Mucosa of descending colon (tissue), 3 donors: Measurements from ENCODE around the gene OMA1. TPM values are rescaled to one million over a fixed set of nuclear protein-coding genes. Genes with fewer than 3 reads are reported as not detected.

Experiments used
- ATAC-seq: fragments of 200-7000 bp; cut with Tn5 transposase; one replicate; pipeline ENCODE4 v1.9.1; 2020; ENCODE audit warnings: mild to moderate bottlenecking, moderate library complexity
- DNase-seq, 3 donors: peaks; one replicate each; pipeline ENCODE4 v3.0.0-alpha.2; 2020
- H3K36me3 ChIP-seq: fragments of 200-600 bp; one replicate; pipeline ENCODE4 v1.8.0; 2021; ENCODE audit warnings: low read depth, mild to moderate bottlenecking
- H3K4me1 ChIP-seq: fragments of 200-600 bp; one replicate; pipeline ENCODE4 v1.8.0; 2021; ENCODE audit warnings: low read depth, mild to moderate bottlenecking
- H3K4me3 ChIP-seq: fragments of 200-600 bp; one replicate; pipeline ENCODE4 v1.8.0; 2021; ENCODE audit warnings: mild to moderate bottlenecking
- H3K9me3 ChIP-seq: fragments of 200-600 bp; one replicate; pipeline ENCODE4 v1.8.0; 2021; ENCODE audit warnings: mild to moderate bottlenecking
- intact Hi-C, 2 donors: fragments of 100-400 bp; cut with DNase I in 1 of 2; cut with micrococcal nuclease in 1 of 2; formaldehyde crosslinking; loops; one replicate each; pipeline versions ENCODE4 v1.11.0 to v1.11.1; 2022; cut with DNase I, micrococcal nuclease
- total RNA-seq, 3 donors: library from RNA; stranded (reverse); fragmentation: NEBNext Ultra II Directional in 2 of 3; extraction: Animal tissue kit (Norgen Biotek cat#: 25700) in 2 of 3; gene quantifications; one replicate each; pipeline versions ENCODE4 v1.2.1 to v1.2.4, GENCODE V29; 2021 to 2023
- TF ChIP-seq, protein P1 (sequence below): fragments of 200-600 bp; IDR thresholded peaks from one replicate; pipeline ENCODE4 v1.8.0; 2022; ENCODE audit warnings: antibody characterized with exemption, mild to moderate bottlenecking
- donor health status: DM: no; HTN: no; CAD: no; lungs with moderate emphysema.
- donor health status: DM: no; HTN: no; CAD: no.
- donor health status: DM: no; HTN: yes; CAD: no.

The OMA1 gene
- total RNA-seq, 3 donors from 2014 or later, result 20.4 to 42.4 (median 32.4) TPM

DNA sequence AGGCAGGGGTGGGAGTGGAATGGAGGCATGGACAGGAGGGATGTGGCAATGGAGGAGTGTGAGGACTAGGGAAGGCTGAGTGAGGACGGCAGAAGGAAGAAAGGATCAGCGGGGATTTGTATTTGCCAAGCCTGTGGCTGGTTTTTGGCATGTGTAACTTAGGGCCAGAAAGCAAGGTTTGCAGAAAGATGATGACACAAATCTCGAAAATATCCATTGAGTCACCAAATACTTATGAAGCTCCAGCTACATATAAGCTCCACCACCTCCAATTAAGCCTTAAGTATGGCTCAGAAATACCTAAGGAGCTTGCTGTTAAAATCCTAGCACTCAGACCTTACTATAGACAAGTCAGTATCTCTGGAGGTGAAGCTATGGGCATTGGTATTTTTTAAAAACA, 90.1 kb downstream of the OMA1 start:
- TF ChIP-seq, protein P1, sequence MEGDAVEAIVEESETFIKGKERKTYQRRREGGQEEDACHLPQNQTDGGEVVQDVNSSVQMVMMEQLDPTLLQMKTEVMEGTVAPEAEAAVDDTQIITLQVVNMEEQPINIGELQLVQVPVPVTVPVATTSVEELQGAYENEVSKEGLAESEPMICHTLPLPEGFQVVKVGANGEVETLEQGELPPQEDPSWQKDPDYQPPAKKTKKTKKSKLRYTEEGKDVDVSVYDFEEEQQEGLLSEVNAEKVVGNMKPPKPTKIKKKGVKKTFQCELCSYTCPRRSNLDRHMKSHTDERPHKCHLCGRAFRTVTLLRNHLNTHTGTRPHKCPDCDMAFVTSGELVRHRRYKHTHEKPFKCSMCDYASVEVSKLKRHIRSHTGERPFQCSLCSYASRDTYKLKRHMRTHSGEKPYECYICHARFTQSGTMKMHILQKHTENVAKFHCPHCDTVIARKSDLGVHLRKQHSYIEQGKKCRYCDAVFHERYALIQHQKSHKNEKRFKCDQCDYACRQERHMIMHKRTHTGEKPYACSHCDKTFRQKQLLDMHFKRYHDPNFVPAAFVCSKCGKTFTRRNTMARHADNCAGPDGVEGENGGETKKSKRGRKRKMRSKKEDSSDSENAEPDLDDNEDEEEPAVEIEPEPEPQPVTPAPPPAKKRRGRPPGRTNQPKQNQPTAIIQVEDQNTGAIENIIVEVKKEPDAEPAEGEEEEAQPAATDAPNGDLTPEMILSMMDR, result no peak
- Histone ChIP-seq H3K4me3 (no peak overlapping the region), H3K9me3 (no peaks in the 10 kb centered on the region), H3K4me1 (no peaks in the 10 kb centered on the region), H3K36me3 (no peaks in the 10 kb centered on the region)
- ATAC-seq (no peak), DNase-seq (no peak)
- intact Hi-C loops, result no loop called here

DNA sequence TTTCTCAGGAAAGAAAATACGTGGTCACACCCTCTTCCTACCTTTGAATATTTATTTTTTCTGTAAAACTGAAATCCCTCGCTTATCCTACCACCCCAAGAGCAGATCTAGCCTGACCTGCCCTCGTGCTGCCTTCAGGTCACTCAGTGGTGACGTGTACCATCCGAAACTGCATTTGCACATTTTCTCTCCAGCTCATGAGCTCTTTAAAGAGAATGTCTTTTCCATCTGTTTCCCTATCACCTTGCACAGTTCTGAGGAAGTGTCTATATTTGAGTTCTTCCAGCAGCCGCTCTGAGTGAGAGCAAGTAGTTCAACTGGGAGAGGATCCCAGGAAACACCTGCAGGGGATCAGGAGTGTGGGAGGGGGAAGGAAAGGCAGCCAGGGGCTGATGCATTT, 91.7 kb downstream of the OMA1 start:
- TF ChIP-seq, protein P1, result no peak

DNA sequence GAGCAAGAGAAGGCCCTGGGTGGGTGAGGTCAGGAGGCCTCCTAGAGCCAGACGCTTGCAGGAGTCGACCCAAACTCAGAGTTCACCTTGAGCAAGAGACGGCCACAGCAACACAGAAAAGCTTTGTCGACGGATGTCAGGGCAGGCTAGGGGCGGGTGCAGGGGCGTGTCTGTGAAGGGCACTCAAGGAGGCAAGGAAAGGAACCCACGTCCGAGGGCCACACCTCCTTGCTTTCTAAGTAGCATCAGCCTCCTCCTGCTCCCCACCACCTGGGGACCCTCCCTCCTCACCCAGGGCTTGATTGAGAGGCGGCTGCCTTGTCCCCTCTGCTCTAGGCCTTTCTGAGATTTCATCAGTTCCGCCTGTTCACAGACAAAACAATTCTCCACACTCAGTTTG, 92.1 kb downstream of the OMA1 start:
- intact Hi-C loops, result no loop called here
- Histone ChIP-seq H3K9me3 (no peaks in the 10 kb centered on the region), H3K36me3 (no peaks in the 10 kb centered on the region), H3K4me3 (no peak overlapping the region), H3K4me1 (no peaks in the 10 kb centered on the region)
- ATAC-seq, result no peak
- DNase-seq, result no peak
- TF ChIP-seq, protein P1, result no peak

More for the DNA sequence above, 91.7 kb downstream of the OMA1 start:
- no peak for ATAC-seq
- no peaks in the 10 kb centered on the region for H3K4me1 ChIP-seq
- no peaks in the 10 kb centered on the region for H3K9me3 ChIP-seq
- no peaks in the 10 kb centered on the region for H3K36me3 ChIP-seq
- H3K4me3 ChIP-seq, result no peak overlapping the region
- no peak for DNase-seq
- intact Hi-C loops, result no loop called here

DNA sequence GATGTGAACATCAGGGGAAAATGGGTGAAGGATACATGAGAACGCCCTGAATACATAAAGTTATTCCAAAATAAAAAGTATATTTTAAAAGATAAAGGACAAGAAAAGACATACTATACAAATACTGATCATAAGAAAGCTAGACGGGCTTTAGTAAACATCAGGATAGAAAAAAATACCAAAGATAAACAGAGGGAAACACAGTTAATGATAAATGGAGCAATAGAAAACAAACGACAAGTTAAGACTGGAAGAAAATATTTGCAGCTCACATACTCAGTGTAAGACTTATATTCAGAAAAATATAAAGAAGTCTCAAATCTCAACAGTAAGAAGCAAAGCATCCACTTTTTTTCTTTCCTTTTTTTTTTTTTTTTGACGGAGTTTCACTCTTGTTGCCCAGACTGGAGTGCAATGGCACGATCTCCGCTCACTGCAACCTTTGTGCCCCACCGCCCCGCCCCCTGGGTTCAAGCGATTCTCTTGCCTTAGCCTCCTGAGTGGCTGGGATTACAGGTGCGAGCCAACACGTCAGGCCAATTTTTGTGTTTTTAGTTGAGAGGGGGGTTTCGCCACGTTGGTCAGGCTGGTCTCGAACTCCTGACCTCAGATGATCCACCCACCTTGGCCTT, 94.8 kb downstream of the OMA1 start:
- ATAC-seq (no peak), DNase-seq (no peak)
- TF ChIP-seq, protein P1, result no peak
- H3K4me1 ChIP-seq, result no peaks in the 10 kb centered on the region
- no peaks in the 10 kb centered on the region for H3K9me3 ChIP-seq
- no peaks in the 10 kb centered on the region for H3K36me3 ChIP-seq
- intact Hi-C loops, result no loop called here
- H3K4me3 ChIP-seq, result no peak overlapping the region

DNA sequence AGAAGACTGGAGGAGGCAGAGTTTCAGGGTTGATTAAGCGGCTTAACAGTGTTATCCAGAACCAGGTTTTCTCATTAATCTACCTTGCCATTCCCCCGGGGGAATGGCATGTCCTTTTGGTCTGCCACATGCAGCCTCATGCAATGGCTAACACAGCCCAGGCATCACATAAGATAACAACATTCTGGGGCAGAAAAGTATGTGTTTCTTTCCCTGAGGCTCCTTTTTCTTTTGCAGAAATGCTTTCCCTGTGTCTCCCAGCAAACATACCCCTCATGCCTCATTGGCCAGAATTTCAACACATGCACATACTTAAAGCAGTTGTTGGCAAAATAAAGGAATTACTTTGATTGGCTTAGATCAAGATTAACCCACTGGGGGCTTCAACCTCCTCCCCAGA, 98.6 kb downstream of the OMA1 start:
- no peaks in the 10 kb centered on the region for H3K4me1 ChIP-seq
- no peaks in the 10 kb centered on the region for H3K36me3 ChIP-seq
- DNase-seq, result no peak
- H3K9me3 ChIP-seq, result no peaks in the 10 kb centered on the region
- TF ChIP-seq, protein P1, result no peak
- ATAC-seq, result no peak
- intact Hi-C loops, result no loop called here
- no peak overlapping the region for H3K4me3 ChIP-seq

DNA sequence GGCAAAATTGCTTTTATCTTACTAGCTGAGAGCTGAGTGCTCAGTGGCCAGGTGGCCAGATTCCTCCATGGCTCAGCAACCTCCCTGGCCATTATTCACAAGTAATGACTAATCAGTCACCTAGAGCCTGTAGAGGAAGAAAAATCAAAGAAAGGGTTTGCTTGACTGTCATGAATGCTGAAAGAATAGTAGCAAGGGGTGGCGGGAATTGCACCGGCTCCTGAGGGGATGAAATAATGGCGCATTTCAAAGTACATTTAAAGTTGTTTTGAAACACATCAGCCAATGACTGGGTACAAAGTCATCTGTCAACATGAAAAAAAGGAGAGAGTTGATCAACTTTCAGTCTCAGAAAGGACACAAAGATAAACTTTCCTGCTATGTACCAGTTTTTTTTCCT, 99.5 kb downstream of the OMA1 start:
- DNase-seq, result no peak
- intact Hi-C loops, result no loop called here
- Histone ChIP-seq H3K4me1 (no peaks in the 10 kb centered on the region), H3K9me3 (no peaks in the 10 kb centered on the region), H3K4me3 (no peak overlapping the region), H3K36me3 (no peaks in the 10 kb centered on the region)
- ATAC-seq, result no peak
- TF ChIP-seq, protein P1, result no peak
